ENCODE measurements around the gene CFC1B. TPM values are rescaled to one million over a fixed set of nuclear protein-coding genes. Genes with fewer than 3 reads are reported as not detected.
"Not testable (repeated sequence)": the region's sequence is repeated elsewhere in the genome, so short reads cannot be mapped to it uniquely, and the experiment has no call there.

CFC1B gene
- total RNA-seq, 5 donors from 2014 or later (not counting 1 experiment from before 2014, with no cell fraction given): not detected

DNA sequence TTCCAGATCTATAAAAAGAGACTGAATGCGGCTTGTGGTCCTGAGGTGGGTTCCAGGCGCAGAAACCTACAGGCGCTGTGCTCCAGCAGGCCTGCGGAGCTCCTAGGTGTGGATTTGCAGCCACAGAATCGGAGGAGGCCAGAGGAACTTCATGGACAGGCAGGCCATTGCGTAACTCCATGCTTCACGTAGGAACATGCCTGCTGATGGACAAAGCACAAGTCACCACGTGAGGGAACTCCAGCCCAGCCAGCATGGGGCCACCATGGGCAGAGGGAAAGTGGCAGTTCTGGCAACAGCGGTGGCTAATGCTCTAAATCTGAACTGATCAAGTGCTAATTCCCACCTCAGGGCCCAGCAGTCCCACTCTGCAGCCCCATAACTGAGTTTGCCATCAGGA, 17.2 kb downstream of the CFC1B start:
- H3K36me3 ChIP-seq (ENCODE audit: control insufficient read depth in 2 of 2, extremely low read depth in 1 of 2, insufficient read depth in 1 of 2, low read length in 1 of 2); DNase-seq; ATAC-seq (replicated peaks in 1 of 4); H3K4me3 ChIP-seq (ENCODE audit: control insufficient read depth in 1 of 2, extremely low read depth in 1 of 2, low read length in 1 of 2); H3K9me3 ChIP-seq; H3K27me3 Mint-ChIP-seq; H3K27ac ChIP-seq (ENCODE audit: low read length); CTCF ChIA-PET; H3K27ac Mint-ChIP-seq; H3K4me1 ChIP-seq (ENCODE audit: control insufficient read depth in 1 of 2, extremely low read depth in 1 of 2, insufficient read depth in 2 of 2, low read length in 2 of 2); H3K27me3 ChIP-seq (replicated peaks in 1 of 2; ENCODE audit: control insufficient read depth in 2 of 2, extremely low read depth in 1 of 2, insufficient read depth in 2 of 2, low read length in 1 of 2); H3K36me3 Mint-ChIP-seq; H3K9me3 Mint-ChIP-seq; POLR2A ChIA-PET; H3K4me1 Mint-ChIP-seq; H3K4me3 Mint-ChIP-seq: not testable (repeated sequence)
- no CpG with 5 or more reads among the region's 9 CpGs for WGBS (ENCODE audit: insufficient coverage)

DNA sequence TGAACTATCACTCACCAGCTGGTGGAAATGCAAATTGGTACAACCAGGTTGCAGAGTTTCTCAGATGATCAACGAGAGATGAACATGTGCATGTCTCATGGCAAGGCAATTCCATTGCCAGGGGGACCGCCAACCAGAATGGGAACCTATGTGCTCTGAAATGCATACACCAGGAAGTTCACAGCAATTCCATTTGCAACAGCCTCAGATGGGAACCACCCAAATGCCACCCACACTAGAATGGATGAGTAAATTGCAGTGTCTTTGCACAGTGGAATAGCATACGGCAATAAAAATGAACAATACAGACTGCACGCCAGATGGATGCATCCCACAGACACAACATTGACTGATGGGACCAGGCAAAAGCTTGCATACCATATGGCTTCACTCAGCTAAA, 21.8 kb downstream of the CFC1B start:
- H3K27ac ChIP-seq (ENCODE audit: low read length); CTCF ChIA-PET; H3K27ac Mint-ChIP-seq; H3K4me1 Mint-ChIP-seq; H3K27me3 Mint-ChIP-seq; H3K9me3 Mint-ChIP-seq; H3K4me3 ChIP-seq (ENCODE audit: control insufficient read depth in 1 of 2, extremely low read depth in 1 of 2, low read length in 1 of 2); H3K4me3 Mint-ChIP-seq; H3K9me3 ChIP-seq; H3K36me3 ChIP-seq (ENCODE audit: control insufficient read depth in 2 of 2, extremely low read depth in 1 of 2, insufficient read depth in 1 of 2, low read length in 1 of 2); ATAC-seq (replicated peaks in 1 of 4); H3K27me3 ChIP-seq (replicated peaks in 1 of 2; ENCODE audit: control insufficient read depth in 2 of 2, extremely low read depth in 1 of 2, insufficient read depth in 2 of 2, low read length in 1 of 2); H3K36me3 Mint-ChIP-seq; POLR2A ChIA-PET; H3K4me1 ChIP-seq (ENCODE audit: control insufficient read depth in 1 of 2, extremely low read depth in 1 of 2, insufficient read depth in 2 of 2, low read length in 2 of 2); DNase-seq: not testable (repeated sequence)
- no CpG with 5 or more reads among the region's 4 CpGs for WGBS (ENCODE audit: insufficient coverage)

DNA sequence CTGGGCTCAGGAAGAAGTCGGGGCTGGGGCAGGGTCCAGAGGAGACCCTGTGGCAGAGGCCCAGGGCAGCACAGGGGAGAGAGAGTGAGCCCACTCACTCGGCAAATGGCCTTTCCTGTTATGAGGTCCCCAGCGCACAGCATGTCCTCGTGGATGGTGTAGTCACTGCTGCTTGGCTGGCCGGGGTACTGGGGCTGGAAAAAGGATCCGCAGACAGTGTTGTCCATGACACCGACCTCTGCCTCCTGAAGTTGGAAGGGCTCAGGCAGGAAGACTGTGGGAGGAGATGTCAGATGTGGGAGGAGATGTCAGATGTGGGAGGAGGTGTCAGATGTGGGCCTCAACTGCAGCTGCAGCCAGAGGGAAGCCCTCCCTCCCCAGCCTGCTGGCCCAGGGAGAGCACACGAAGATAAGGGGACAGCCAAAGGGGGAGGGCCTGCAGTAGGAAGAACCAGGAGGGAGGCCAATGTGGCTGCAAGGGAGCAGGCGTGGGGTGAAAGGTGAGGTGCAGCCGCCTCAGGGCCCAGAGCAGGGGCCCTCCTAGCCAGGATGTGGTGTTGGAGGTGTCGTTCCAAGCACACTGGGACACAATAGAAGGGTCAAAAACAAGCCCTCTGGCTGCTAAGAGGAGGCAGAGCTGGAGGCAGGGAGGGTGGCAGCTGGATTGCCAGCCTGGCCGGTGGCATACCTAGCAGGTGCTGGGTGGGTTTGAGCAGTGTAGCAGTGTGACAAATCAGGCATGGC, 22.9 kb downstream of the CFC1B start:
- DNase-seq; H3K36me3 Mint-ChIP-seq; H3K27me3 ChIP-seq (replicated peaks in 1 of 2; ENCODE audit: control insufficient read depth in 2 of 2, extremely low read depth in 1 of 2, insufficient read depth in 2 of 2, low read length in 1 of 2); H3K27me3 Mint-ChIP-seq; H3K4me3 ChIP-seq (ENCODE audit: control insufficient read depth in 1 of 2, extremely low read depth in 1 of 2, low read length in 1 of 2); H3K9me3 Mint-ChIP-seq; H3K27ac Mint-ChIP-seq; H3K9me3 ChIP-seq; H3K4me1 ChIP-seq (ENCODE audit: control insufficient read depth in 1 of 2, extremely low read depth in 1 of 2, insufficient read depth in 2 of 2, low read length in 2 of 2); H3K27ac ChIP-seq (ENCODE audit: low read length); POLR2A ChIA-PET; H3K4me1 Mint-ChIP-seq; H3K4me3 Mint-ChIP-seq; H3K36me3 ChIP-seq (ENCODE audit: control insufficient read depth in 2 of 2, extremely low read depth in 1 of 2, insufficient read depth in 1 of 2, low read length in 1 of 2); CTCF ChIA-PET: not testable (repeated sequence)
- peak in 1 of 4 experiments; percentile 23 for ATAC-seq (replicated peaks in 1 of 4)
- no CpG with 5 or more reads among the region's 12 CpGs for WGBS (ENCODE audit: insufficient coverage)

DNA sequence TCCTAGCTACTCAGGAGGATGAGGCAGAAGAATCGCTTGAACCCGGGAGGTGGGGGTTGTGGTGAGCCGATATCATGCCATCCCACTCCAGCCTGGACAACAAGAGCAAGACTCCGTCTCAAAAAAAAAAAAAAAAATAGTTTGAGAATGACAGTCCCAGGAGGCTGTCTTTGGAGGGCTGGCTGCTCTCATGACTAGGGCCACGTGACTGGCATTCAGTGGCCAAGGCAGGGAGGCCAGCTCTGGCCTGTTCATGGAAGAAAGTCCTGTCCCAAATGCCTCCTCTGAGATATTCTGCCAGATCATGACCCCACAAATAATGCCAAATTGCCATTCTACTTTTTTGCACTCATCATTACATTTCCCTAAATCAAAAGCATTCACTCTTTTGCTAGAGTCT, 24.0 kb downstream of the CFC1B start:
- H3K27me3 Mint-ChIP-seq; H3K27ac ChIP-seq (ENCODE audit: low read length); H3K36me3 Mint-ChIP-seq; H3K36me3 ChIP-seq (ENCODE audit: control insufficient read depth in 2 of 2, extremely low read depth in 1 of 2, insufficient read depth in 1 of 2, low read length in 1 of 2); H3K27me3 ChIP-seq (replicated peaks in 1 of 2; ENCODE audit: control insufficient read depth in 2 of 2, extremely low read depth in 1 of 2, insufficient read depth in 2 of 2, low read length in 1 of 2); H3K27ac Mint-ChIP-seq; H3K9me3 ChIP-seq; POLR2A ChIA-PET; H3K4me1 ChIP-seq (ENCODE audit: control insufficient read depth in 1 of 2, extremely low read depth in 1 of 2, insufficient read depth in 2 of 2, low read length in 2 of 2); DNase-seq; H3K4me3 ChIP-seq (ENCODE audit: control insufficient read depth in 1 of 2, extremely low read depth in 1 of 2, low read length in 1 of 2); H3K4me1 Mint-ChIP-seq; CTCF ChIA-PET; H3K9me3 Mint-ChIP-seq; ATAC-seq (replicated peaks in 1 of 4); H3K4me3 Mint-ChIP-seq: not testable (repeated sequence)
- WGBS (ENCODE audit: insufficient coverage): no CpG with 5 or more reads among the region's 5 CpGs

DNA sequence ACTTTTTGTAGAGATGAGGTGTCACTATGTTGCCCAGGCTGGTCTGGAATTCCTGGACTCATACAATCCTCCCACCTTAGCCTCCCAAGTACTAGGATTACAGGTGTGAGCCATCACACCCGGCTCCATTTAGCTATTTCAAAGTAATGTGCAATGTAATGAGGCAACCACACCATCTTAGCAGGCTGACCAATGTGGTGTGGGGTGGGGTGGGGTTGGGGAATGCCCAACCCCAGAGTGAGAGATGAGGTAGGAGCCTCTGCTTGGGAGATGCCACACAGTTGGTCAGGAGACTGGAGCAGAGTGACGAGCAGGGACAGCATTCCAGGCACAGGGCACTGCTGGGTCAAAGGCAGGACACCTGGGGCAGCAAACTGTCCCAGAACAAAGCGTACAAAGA, 27.4 kb downstream of the CFC1B start:
- H3K27me3 Mint-ChIP-seq; H3K9me3 Mint-ChIP-seq; H3K4me1 ChIP-seq (ENCODE audit: control insufficient read depth in 1 of 2, extremely low read depth in 1 of 2, insufficient read depth in 2 of 2, low read length in 2 of 2); H3K36me3 Mint-ChIP-seq; H3K4me3 Mint-ChIP-seq; H3K27ac ChIP-seq (ENCODE audit: low read length); H3K36me3 ChIP-seq (ENCODE audit: control insufficient read depth in 2 of 2, extremely low read depth in 1 of 2, insufficient read depth in 1 of 2, low read length in 1 of 2); H3K4me1 Mint-ChIP-seq; DNase-seq; H3K4me3 ChIP-seq (ENCODE audit: control insufficient read depth in 1 of 2, extremely low read depth in 1 of 2, low read length in 1 of 2); ATAC-seq (replicated peaks in 1 of 4); POLR2A ChIA-PET; H3K27me3 ChIP-seq (replicated peaks in 1 of 2; ENCODE audit: control insufficient read depth in 2 of 2, extremely low read depth in 1 of 2, insufficient read depth in 2 of 2, low read length in 1 of 2); H3K9me3 ChIP-seq; H3K27ac Mint-ChIP-seq; CTCF ChIA-PET: not testable (repeated sequence)
- WGBS (ENCODE audit: insufficient coverage): no CpG with 5 or more reads among the region's 3 CpGs

GRCh38 chr2:130549475-130549874, 28.5 kb downstream of the CFC1B start:
- H3K27ac Mint-ChIP-seq; H3K36me3 ChIP-seq (ENCODE audit: control insufficient read depth in 2 of 2, extremely low read depth in 1 of 2, insufficient read depth in 1 of 2, low read length in 1 of 2); H3K4me1 ChIP-seq (ENCODE audit: control insufficient read depth in 1 of 2, extremely low read depth in 1 of 2, insufficient read depth in 2 of 2, low read length in 2 of 2); H3K36me3 Mint-ChIP-seq; H3K27ac ChIP-seq (ENCODE audit: low read length); H3K4me1 Mint-ChIP-seq; DNase-seq; H3K27me3 ChIP-seq (replicated peaks in 1 of 2; ENCODE audit: control insufficient read depth in 2 of 2, extremely low read depth in 1 of 2, insufficient read depth in 2 of 2, low read length in 1 of 2); H3K9me3 ChIP-seq; CTCF ChIA-PET; H3K4me3 ChIP-seq (ENCODE audit: control insufficient read depth in 1 of 2, extremely low read depth in 1 of 2, low read length in 1 of 2); ATAC-seq (replicated peaks in 1 of 4); H3K27me3 Mint-ChIP-seq; POLR2A ChIA-PET; H3K9me3 Mint-ChIP-seq; H3K4me3 Mint-ChIP-seq: not testable (repeated sequence)
- no CpG with 5 or more reads among the region's 27 CpGs for WGBS (ENCODE audit: insufficient coverage)

DNA sequence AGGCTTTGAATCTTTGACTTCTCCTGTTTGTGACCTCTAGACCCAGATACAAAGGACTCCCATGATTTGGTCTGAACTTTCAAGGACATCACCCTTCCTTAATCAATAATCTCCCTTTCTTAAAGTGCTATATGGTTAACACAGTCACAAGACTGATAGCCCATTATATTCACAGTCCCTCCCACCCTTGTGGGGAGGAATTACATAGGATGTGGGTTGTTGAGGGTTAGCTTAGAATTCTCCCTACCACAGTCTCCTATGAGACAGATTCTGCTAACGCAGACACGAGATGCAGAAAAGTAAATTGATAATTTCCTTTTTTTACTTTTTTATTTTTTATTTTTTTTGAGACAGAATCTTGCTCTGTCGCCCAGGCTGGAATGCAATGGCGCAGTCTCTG, 33.2 kb downstream of the CFC1B start:
- H3K9me3 Mint-ChIP-seq; POLR2A ChIA-PET; H3K4me1 ChIP-seq (ENCODE audit: control insufficient read depth in 1 of 2, extremely low read depth in 1 of 2, insufficient read depth in 2 of 2, low read length in 2 of 2); H3K36me3 ChIP-seq (ENCODE audit: control insufficient read depth in 2 of 2, extremely low read depth in 1 of 2, insufficient read depth in 1 of 2, low read length in 1 of 2); H3K36me3 Mint-ChIP-seq; H3K27ac ChIP-seq (ENCODE audit: low read length); H3K27ac Mint-ChIP-seq; H3K4me3 ChIP-seq (ENCODE audit: control insufficient read depth in 1 of 2, extremely low read depth in 1 of 2, low read length in 1 of 2); H3K27me3 ChIP-seq (replicated peaks in 1 of 2; ENCODE audit: control insufficient read depth in 2 of 2, extremely low read depth in 1 of 2, insufficient read depth in 2 of 2, low read length in 1 of 2); H3K4me1 Mint-ChIP-seq; DNase-seq; CTCF ChIA-PET; H3K4me3 Mint-ChIP-seq; H3K9me3 ChIP-seq; H3K27me3 Mint-ChIP-seq; ATAC-seq (replicated peaks in 1 of 4): not testable (repeated sequence)
- no CpG with 5 or more reads among the region's 4 CpGs for WGBS (ENCODE audit: insufficient coverage)
